ENCODE data around the gene PRKCD. TPM values are rescaled to one million over a fixed set of nuclear protein-coding genes. Genes with fewer than 3 reads are reported as not detected.

PRKCD gene
- total and polyA plus RNA-seq, 9 of the 15 experiments (the other 6 are each of a cell fraction or from before 2014, with no cell fraction given) = 2.5 to 19.5 (median 6.1) TPM

DNA sequence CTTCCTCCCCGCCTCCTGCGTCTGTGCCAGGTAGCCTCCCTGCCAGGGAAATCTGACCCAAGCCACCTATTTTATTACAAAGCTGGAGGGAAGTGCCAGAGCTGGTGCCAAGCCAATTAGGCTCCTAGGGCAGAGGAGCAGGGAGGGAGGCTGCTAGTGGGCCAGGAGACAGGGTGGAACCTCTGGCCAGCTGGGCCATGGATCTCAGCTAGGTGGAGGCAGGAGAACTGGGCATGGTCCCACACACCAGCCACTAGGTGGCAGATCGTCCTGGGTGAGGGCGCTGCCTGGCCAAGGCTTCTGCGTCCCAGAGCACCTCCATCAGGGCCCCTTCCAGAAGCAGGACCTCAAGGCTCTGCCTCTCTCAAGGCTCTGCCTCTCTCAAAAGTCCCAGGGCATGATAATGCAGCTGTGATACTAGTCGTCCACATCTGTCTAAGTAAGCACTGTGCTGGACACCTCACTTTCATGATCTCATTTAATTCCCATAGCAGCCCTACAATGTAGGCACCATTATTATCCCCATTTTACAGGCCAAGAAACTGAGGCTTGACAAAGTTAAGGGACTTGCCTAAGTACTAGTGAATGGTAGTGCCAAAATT is 26.3 kb upstream of the PRKCD start (continued):
- TF ChIP-seq THRA (IDR thresholded peaks at IDR 0.05) (no peak), JUN (IDR thresholded peaks at IDR 0.05; ENCODE audit: borderline replicate concordance, low read depth, low read length) (no peak), JUN (CRISPR knock-in tag; IDR thresholded peaks at IDR 0.05; ENCODE audit: borderline replicate concordance) (no peak), RAD21 (CRISPR knock-in tag; conservative IDR thresholded peaks at IDR 0.05 in 1 of 2, IDR thresholded peaks at IDR 0.05 in 1 of 2) (peak in 1 of 2 experiments; percentile 33; a peak in 1 of 4 replicates), CTCFL (IDR thresholded peaks at IDR 0.05; ENCODE audit: borderline replicate concordance, insufficient read depth, low read depth, low read length, poor library complexity, severe bottlenecking) (peak; percentile 38), E2F3 (CRISPR knock-in tag; IDR thresholded peaks at IDR 0.05) (no peak), IRF2 (CRISPR knock-in tag; IDR thresholded peaks at IDR 0.05) (no peak), KDM1A (IDR thresholded peaks at IDR 0.05) (peak in 1 of 2 experiments; percentile 68; a peak in 2 of 4 replicates), MBD2 (IDR thresholded peaks at IDR 0.05; ENCODE audit: borderline replicate concordance, low read depth) (no peak), NR0B1 (IDR thresholded peaks at IDR 0.05; ENCODE audit: partially characterized antibody) (no peak), CTCF (IDR thresholded peaks at IDR 0.05 in 2 of 3, conservative IDR thresholded peaks at IDR 0.05 in 1 of 3; ENCODE audit: insufficient read depth in 2 of 3, low read depth in 1 of 3, low read length in 3 of 3) (peak; percentile 48 to 75 (median 56)), EWSR1 (IDR thresholded peaks at IDR 0.05; ENCODE audit: borderline replicate concordance, low read depth, partially characterized antibody) (no peak), XRCC3 (IDR thresholded peaks at IDR 0.05) (no peak), JUNB (CRISPR knock-in tag; conservative IDR thresholded peaks at IDR 0.05) (no peak), RBM25 (IDR thresholded peaks at IDR 0.05; ENCODE audit: low read depth, low read length, severe bottlenecking) (peak; percentile 56), BCOR (IDR thresholded peaks at IDR 0.05) (peak; percentile 85)
- TF ChIP-seq, protein P1, sequence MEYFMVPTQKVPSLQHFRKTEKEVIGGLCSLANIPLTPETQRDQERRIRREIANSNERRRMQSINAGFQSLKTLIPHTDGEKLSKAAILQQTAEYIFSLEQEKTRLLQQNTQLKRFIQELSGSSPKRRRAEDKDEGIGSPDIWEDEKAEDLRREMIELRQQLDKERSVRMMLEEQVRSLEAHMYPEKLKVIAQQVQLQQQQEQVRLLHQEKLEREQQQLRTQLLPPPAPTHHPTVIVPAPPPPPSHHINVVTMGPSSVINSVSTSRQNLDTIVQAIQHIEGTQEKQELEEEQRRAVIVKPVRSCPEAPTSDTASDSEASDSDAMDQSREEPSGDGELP (CRISPR knock-in tag; IDR thresholded peaks at IDR 0.05; ENCODE audit: borderline replicate concordance) = peak; percentile 39; the same call in 1 of the 2 replicates
